Epithelial cell of proximal tubule (primary cell): ENCODE results near the gene MAP3K9. TPM values are rescaled to one million over a fixed set of nuclear protein-coding genes. Genes with fewer than 3 reads are reported as not detected.

ENCODE experiments used
- DNase-seq: peaks from one replicate; pipeline ENCODE4 v3.0.0-alpha.2; 2011; ENCODE audit warnings: low read depth
- H3K4me3 ChIP-seq: 2 replicates; pipeline ENCODE4 v1.5.1; 2011; ENCODE audit warnings: low read depth, mild to moderate bottlenecking, low read length
- total RNA-seq: library from RNA; depleted of rRNA; stranded (reverse); fragments of >200 nt; gene quantifications from 2 replicates; pipeline ENCODE4 v1.2.3, GENCODE V29; 2015
- TF ChIP-seq, protein P1 (sequence below): conservative IDR thresholded peaks from 2 replicates; pipeline ENCODE4 v1.5.1; 2012; ENCODE audit warnings: low read depth, mild to moderate bottlenecking, low read length

Gene MAP3K9
- total RNA-seq, 1 donor from 2014 or later = 16.7 TPM

DNA sequence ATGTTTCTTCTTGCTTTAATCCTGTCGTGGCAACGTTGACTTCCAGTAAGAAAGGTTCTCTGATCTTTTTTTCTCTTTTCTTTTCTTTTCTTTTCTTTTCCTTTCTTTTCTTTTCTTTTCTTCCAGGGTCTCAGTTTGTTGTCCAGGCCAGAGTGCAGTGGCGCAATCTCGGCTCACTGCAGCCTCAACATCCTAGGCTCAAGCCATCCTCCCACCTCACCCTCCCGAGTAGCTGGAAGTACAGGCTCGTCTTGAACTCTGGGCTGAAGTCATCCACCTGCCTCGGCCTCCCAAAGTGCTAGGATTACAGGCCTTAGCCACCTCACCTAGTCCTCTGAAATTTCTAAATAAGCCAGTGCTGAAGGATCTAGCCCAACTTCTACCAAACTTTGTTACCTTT, 1.3 kb upstream of the MAP3K9 start:
- TF ChIP-seq, protein P1, sequence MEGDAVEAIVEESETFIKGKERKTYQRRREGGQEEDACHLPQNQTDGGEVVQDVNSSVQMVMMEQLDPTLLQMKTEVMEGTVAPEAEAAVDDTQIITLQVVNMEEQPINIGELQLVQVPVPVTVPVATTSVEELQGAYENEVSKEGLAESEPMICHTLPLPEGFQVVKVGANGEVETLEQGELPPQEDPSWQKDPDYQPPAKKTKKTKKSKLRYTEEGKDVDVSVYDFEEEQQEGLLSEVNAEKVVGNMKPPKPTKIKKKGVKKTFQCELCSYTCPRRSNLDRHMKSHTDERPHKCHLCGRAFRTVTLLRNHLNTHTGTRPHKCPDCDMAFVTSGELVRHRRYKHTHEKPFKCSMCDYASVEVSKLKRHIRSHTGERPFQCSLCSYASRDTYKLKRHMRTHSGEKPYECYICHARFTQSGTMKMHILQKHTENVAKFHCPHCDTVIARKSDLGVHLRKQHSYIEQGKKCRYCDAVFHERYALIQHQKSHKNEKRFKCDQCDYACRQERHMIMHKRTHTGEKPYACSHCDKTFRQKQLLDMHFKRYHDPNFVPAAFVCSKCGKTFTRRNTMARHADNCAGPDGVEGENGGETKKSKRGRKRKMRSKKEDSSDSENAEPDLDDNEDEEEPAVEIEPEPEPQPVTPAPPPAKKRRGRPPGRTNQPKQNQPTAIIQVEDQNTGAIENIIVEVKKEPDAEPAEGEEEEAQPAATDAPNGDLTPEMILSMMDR = no peak
- peak overlapping the region; percentile 92 for H3K4me3 ChIP-seq
- no peak for DNase-seq

DNA sequence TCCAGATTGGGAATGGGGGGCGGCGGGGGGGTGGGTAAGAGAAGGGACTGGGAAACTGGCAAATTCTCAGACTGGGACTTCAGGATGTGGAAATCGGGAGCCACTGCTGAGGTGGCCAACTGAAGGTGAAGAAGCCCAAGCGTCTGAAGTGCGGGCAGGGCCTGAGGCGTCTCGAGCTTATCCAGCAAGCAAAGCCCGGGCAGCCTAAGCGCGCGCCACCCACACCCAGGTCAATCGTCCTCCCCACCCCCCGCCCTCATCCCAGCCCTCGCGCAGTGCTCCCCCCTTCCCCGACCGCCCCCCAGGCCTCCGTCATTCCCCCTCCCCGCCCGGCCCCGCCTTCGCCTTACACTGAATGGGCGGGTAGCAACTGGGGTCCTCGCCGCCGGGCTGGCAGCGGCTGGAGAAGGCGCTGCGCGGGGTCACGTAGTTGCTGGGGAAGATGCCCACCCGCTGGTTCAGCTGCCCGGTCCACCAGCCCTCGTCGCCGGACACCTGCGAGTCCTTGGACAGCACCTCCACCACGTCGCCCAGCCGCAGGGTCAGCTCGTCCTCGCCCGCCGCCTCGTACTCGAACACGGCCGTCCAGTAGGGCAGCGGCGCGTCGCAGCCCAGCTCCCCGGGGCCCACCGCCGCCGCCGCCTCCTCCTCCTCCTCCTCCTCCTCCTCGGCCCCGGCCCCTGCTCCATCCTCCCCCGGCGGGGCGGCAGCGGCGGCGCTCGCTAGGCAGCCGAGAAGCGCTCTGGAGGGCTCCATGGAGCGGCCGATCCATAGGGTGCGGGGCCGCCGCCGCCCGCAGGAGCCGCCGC, 693 bp downstream of the MAP3K9 start:
- no peak for DNase-seq
- TF ChIP-seq, protein P1 = no peak
- peak overlapping the region; percentile 74 for H3K4me3 ChIP-seq

DNA sequence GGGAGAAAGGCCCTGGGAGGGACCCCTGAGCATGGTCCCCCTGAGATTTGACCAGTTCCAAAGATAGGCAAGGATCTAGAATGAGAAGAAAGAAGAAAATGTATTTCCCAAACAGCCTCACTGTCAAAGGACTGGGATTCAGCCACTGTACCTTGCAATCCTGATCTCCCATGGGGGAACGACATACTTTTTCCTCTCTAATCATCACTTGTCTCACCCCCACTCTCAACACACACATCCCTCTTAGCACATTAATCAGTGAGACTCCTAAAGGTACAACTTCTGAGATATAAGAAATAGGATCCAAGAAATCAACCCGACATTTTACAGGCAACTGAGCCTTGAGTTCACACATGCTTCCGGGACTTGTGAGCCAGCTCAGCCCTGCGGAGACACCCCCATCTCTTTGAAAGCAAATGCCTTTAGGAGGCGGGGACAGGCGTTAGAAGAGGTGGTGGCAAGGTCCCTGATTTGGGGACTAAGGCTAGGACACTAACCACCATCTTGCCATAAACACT, 1.4 kb downstream of the MAP3K9 start:
- no peak for DNase-seq
- peak overlapping the region; percentile 74 for H3K4me3 ChIP-seq
- TF ChIP-seq, protein P1 = no peak

DNA sequence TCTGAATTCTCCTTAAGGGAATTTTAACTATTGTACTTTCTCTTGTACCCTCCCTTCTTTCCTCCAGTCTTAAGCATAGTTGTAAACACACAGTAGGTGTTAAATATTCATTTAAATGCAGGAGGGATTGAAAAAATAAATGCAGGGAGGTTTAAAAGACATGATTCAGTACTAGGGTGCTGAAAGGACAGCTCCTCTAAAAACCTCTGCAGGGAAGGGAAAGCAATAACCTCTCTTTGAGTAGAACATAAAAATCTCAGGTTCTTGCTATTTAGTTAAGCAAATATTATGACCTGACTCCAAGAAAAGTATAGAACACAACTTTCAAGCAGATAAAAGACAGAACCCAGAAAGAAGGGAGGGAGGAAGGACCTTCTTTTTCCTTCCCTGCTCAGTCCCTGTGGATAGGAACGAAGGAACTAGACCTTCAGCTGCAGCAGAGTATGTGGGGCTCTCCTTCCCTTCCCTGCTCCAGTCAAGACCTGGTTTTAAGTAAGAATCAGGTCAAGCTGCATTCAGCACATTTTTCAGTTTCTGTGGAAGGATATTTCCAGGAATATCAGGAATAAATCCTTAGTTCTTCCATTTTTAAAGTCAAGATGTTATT, 4.7 kb downstream of the MAP3K9 start:
- no peak for DNase-seq
- TF ChIP-seq, protein P1 = no peak
- no peak overlapping the region for H3K4me3 ChIP-seq

DNA sequence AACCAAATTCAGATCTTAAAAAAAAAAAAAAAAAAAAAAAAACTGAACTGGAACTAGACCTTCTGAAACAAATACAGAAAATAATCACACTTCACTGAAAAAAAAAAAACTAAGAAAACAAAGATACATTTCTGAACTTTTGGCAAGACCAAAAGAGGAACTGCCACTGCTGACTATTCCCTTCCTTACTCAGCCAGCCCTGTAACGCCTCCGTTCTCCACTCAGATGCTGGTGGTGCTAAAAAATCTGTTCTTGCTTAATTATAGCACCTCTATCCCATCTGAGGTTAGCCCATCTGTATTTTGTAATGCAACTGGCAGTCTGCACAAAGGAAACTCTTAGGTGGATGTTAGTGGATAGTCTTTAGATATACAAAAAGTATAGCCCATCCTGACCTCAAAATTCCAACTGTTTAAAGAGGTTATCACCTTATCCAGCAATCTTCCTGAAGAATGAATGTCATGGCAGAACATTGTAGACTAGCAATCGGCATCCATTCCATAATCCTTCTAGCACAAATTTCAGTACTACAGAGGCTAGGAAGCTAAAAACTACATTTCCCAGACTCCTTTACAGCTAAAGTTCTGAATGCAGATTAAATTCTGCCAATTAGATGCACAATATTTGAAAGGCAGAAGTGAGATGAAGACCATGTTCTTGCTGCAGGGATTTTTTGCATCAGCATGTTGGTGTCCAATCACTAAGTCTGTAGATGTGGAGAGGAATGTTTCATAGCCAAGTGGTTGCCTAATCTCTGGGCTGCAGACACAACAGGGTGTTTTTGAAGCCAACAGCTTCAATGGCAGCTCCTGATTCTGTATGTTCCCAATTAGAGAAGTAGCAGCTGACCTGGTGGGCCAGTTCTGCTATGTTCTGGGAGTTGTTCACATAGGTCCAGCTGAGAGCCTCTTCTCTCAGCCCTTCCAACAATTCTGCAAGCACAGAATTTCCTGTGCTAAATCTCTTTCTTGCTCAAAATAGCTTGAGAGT, 5.7 kb downstream of the MAP3K9 start:
- DNase-seq = no peak
- no peak overlapping the region for H3K4me3 ChIP-seq
- TF ChIP-seq, protein P1 = no peak

DNA sequence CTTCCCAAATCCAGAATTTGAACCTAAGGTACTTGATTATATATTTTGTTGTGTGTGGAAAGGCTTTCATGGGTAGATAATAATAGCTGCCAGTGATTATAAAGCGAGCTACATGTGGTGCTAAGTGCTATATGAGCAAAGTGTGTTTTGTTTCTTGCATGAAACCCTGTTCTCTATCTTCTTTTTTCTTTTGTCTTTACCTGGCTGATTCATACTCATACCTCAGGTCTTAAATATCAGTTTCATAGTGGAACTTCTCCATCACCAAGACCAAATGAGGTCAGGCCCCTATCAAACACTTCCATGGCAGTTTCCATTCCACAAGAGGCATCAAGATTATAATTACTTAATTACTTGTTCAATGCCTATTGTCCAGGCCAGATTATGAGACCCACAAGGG, 6.9 kb downstream of the MAP3K9 start:
- TF ChIP-seq, protein P1 = no peak
- no peak overlapping the region for H3K4me3 ChIP-seq
- DNase-seq = no peak
